NCI-H2227 treated with DMSO at 0.1 percent for 48 hours (cell line): ENCODE measurements around the gene RTKN.

Source experiments
- DNase-seq: peaks from one replicate; lab custom pipeline; 2025; lab: John Stamatoyannopoulos, UW

Gene RTKN

GRCh38 chr2:74415762-74416395 lies 25.9 kb downstream of the RTKN start:
- DNase-seq = no peak

- no peak for DNase-seq
These were observed 26.6 kb downstream of the RTKN start for GRCh38 chr2:74414881-74415761.

GRCh38 chr2:74414441-74414840 lies 27.3 kb downstream of the RTKN start:
- no peak for DNase-seq

- DNase-seq = no peak
These were observed 28.6 kb downstream of the RTKN start for GRCh38 chr2:74413001-74413698.

- DNase-seq = no peak
These were observed 34.1 kb downstream of the RTKN start for GRCh38 chr2:74407682-74408081.

- DNase-seq = no peak
These were observed 35.7 kb downstream of the RTKN start for GRCh38 chr2:74406035-74406434.

- DNase-seq = no peak
These were observed 39.8 kb downstream of the RTKN start for GRCh38 chr2:74401891-74402290.

GRCh38 chr2:74399785-74400184 lies 42.0 kb downstream of the RTKN start:
- no peak for DNase-seq

- DNase-seq = no peak
These were observed 45.6 kb downstream of the RTKN start for GRCh38 chr2:74396149-74396548.

- DNase-seq = no peak
These were observed 48.2 kb downstream of the RTKN start for GRCh38 chr2:74393525-74393924.

- DNase-seq = no peak
These were observed 49.3 kb downstream of the RTKN start for GRCh38 chr2:74392449-74392743.

GRCh38 chr2:74391580-74392448 lies 49.9 kb downstream of the RTKN start:
- peak; percentile 92 for DNase-seq

- DNase-seq = peak; percentile 43
These were observed 50.5 kb downstream of the RTKN start for GRCh38 chr2:74391209-74391579.

- no peak for DNase-seq
These were observed 51.1 kb downstream of the RTKN start for GRCh38 chr2:74390606-74391005.

GRCh38 chr2:74387346-74387745 lies 54.4 kb downstream of the RTKN start:
- no peak for DNase-seq

GRCh38 chr2:74385396-74385795 lies 56.3 kb downstream of the RTKN start:
- no peak for DNase-seq

GRCh38 chr2:74384051-74384450 lies 57.7 kb downstream of the RTKN start:
- DNase-seq = no peak

- no peak for DNase-seq
These were observed 58.5 kb downstream of the RTKN start for GRCh38 chr2:74383254-74383653.

GRCh38 chr2:74381751-74382150 lies 60.0 kb downstream of the RTKN start:
- DNase-seq = no peak

- peak; percentile 15 for DNase-seq
These were observed 61.6 kb downstream of the RTKN start, which contains the start of gene DCTN1 for GRCh38 chr2:74379851-74380789. Gene DCTN1, minus strand, starts transcription at chr2:74380311. Its CDS starts 274 bp downstream, at chr2:74380037.

GRCh38 chr2:74378007-74378406 lies 63.7 kb downstream of the RTKN start:
- no peak for DNase-seq
